ENCODE results near the gene AATK.
"Not testable (repeated sequence)": the region's sequence is repeated elsewhere in the genome, so short reads cannot be mapped to it uniquely, and the experiment has no call there.

Gene AATK

DNA sequence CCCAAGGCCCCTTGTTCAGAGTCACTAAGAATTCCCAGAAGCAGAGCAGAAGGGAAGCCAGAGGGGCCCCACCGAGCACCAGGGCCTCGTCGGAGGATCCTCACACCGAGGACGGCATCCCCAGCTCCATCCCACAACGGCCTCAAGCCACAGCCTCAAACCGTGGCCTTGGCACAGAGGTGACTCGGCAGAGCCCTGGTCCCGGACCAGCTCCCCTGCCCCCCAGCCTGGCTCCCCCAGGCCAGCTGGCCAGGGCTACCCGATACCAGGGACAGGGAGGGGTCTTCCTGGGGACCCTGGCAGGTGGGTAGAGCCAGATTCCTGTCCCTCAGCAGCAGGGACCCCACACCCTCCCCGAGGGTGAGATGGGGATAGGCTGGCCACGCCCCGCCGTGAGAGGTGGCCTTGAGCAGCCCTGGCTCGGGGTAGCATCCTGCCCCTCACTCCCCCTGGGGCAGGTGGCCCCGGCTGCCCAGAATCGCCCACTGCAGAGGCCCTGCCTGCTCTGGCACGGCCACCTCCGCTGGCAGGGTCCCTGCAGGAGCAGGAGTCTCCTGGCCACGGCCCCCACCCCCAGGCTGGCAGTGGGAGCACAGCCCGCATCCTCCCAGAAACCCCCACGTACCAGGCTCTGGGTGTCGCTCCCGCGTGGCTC, 6.3 kb downstream of the AATK start:
- no peak for DNase-seq

DNA sequence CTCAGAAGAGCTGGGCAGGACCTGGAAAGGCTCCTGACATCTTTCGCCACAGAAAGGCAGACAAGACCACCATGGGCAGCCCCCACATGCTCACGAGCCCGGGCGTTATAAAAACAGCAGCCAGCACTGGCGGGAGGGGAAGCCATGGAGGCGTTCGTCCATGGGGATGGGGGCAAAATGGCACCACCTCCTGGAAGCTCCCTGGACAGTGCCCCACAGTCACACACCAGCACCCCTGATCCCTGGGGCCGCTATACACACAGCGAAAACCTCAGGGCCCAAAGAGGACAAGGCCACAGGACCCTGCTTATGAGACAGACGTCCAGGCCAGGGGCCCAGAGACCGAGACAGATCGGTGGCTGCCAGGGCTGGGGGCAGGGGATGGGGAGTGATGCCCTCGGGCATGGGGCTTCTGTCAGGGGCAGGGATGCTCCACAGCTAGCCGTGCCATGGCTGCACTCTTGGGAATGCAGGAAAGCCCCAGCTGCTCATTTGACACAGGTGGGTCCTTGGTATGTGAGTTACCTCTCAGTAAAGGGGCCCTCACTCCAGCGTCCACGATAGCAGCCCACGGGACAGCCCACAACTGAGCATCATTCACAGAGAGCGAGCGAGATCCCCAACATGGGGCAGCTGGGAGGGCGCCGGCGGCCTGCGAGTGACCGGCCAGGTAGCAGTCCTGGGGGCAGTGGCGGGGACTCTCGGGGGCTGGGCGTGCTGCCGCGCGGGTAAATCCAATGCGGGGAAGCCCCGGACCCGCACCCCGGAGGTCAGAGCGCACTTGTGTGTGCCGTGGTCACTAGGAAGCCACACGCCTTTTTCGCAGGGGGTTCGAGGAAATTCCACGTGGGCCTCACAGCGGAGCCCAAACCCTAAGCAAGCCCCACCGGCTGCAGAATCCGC, 7.1 kb downstream of the AATK start:
- DNase-seq = no peak

DNA sequence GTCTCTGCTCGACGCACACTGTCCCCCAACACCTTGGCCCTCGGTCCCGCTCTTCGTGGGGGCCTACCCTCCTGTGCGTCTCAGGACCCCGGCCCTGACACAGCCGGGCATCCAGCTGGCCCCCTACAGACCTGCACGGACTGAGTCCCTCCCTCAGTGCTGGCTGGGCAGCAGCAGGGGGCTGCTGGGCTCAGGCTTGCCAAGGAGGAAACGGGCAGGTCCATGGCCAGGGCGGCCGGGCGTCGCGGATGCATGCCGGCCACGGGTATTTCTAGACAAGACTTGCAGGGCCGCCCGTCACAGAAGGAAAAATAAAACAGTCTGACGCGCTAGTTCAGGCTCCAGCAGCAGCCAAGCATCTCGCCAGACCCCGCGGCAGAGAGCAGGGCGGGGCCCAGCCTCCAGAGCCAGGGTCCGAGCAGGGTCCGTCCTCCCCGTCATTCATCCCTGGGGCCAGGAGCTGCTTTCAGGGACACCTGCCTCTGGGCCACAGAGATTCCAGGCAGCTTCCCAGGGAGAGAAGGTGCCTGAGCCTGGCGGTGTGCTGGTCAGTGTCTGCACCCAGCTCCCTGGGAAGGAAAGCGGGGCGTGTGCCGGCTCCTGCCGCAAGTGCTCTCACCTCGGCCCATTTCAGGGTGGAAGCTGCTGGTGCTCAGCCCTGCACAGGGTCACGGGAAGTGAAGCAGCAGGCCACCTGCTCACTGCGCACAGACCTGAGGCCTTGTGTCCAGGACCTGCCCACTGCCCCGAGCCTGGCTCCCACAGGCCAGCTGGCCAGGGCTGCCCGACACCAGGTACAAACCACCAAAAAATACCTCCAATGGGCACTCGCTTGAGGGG, 8.0 kb downstream of the AATK start:
- DNase-seq = no peak

DNA sequence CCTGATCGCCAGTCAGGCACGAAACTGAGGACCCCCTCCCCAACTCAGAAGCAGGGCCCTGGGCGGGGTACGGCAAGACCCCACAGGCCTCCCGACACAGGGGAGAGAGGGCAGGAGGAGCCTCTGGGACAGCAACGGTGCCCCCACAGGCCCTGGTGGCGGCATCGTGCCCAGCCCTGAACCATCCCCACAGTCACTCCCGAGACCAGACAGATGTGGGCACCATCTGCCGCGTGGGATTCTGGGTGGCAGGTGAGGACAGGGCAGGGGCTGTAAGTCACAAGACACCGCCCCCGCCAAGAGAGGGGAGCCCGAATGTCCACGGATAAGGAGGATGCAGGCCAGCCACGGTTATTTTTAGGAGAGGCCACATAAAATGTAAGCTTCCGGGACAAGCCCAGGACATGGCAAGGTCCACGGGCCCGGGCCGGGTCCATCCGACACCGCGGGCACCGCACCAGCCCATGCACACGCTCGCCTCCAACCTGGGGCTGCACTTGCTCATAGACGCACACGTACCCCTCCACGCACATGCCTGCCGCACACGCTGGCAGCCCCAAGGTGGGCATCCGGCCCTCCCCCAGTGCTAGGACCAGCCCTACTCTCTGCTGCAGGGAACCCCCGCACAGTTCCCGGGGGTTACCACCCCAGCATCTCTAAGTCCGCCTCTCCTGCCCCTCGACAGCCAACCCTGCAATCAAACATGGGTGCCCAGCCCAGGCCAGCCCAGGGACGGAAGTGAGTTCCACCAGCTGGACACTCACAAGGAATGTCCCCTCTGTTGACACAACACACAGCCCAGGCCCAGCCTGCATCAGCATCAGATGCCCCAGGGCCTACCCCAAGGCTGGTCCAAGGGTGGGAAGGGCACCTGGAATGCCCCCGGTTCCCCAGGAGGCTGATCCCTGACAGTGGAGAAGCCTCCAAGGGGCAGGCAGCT, 8.9 kb downstream of the AATK start:
- DNase-seq = no peak

DNA sequence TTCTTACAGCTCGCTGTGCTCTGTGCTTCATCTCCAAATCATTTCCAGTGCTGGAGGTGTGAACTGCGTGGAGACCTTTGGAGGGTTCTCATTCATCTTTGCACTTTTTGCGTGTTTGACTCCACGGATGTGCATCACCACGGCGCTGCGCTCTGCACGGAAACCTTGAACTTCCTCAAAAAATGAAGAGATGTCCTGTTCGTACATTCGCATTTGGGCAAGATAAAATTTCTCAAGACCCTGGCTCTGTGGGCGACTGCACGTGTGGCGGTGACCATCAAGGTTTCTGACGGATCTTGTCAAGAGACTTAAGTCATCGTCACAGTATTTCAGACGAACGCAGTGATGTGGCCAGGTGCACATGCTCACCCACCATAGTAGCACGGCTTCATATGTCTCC, 11.1 kb downstream of the AATK start:
- no peak for DNase-seq

DNA sequence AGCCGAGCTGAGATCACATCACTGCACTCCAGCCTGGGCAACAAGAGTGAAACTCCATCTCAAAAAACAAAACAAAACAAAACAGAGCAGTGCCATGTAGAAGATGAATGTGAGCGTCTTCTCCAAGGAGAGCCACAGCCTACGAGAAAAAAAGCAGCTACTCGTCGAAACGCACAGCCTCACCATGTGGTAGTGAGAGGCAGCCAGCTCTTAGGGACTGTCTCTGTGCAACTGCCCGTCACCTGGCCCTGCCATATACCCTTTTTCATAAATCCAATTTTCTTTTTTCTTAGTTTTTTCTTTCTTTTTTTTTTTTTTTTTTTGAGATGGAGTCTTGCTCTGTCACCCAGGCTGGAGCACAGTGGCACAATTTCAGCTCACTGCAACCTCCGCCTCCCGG, 12.0 kb downstream of the AATK start:
- DNase-seq = not testable (repeated sequence)

DNA sequence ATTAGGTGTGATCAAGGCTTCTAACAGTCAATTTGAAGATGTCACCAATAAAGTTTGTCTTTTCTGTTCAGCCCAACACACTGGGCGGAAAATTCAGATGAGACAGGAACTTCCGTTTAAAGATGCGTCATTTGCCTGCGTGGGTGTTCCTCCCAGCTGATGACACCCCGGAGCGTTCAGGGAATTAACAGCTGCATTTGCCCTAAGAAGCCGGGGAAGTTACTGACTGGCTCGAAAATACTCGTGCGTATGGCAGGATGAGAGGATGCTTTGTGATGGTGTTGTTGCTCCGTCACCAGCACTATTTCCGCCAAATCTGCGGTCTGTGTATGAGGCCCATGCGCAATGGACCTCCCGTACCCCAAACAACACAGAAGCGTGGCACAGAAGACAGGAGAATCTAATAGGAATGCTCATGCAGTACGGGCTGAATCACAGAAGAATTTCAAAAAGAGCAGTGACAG, 12.6 kb downstream of the AATK start:
- no peak for DNase-seq

DNA sequence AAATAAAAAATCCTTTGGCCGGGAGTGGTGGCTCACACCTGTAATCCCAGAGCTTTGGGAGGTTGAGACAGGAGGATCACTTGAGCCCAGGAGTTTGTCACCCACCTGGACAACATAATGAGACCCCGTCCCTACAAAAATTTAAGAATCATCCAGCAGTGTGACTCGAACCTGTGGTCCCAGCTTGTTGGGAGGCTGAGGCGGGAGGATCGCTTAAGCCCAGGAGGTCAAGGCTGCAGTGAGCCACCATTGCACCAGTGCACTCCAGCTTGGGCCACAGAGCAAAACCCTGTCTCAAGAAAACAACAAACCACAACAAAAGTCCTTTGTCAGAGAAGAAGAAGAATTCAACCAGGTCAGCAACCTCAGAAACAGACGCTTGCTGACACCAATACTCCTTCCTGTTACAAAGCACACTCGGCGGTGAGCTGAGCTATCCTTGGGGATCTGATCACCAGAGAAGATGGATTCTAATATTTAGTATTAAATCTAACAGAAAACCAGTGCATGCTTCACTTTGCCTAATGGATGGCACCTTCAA, 13.7 kb downstream of the AATK start:
- DNase-seq = no peak

DNA sequence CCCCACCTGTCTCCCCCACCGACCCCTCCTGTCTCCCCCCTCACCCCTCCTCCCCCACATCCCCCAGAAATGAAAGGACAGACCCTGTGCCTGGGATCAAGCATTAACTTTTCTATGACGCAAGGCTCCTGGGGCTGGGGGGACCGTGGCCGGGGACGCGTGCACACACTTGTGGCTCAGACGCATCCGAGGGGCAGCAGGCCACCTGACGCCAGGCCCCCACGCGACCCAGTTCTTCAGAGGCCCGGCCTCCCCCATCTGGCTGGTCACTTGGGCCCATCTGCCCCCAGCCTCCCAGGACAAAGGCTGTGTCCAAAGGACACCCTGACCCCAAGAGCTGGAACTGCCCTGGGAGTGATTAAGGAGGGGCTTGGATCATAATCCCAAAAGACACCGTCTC, 14.7 kb downstream of the AATK start:
- DNase-seq = no peak

DNA sequence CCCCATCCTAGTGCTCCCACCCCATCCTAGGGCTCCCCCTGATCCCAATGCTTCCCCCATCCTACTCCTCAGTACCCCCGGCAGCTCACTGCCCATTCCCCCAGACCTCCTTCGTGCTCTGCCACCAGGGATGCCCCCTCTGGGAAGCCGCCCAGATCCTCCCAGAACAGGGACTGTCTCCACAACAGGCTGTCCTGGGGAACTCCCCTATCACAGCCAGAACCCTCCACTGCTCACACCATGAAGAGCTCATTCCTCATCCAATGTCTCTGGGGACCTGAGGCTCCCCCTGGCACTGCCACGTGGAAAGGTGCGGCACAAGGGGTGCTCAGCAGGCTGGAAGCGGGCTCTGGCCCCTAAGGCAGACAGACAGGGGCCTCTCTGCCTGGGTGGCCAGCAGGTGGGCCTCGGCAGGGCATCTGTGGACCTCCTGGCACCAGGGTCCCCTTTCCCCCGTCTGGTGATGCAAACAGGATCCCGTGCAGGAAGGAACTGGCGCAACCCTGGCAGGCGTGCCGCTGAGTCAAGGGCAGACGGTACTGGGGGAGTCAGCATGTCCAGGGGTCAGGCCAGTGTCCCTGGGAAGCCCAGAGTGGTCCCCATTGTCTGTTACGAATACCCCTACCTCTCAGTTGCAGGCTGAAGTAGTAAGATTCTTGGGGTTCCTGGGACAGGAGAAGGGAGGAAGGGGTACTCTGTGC, 15.5 kb downstream of the AATK start:
- DNase-seq = no peak

DNA sequence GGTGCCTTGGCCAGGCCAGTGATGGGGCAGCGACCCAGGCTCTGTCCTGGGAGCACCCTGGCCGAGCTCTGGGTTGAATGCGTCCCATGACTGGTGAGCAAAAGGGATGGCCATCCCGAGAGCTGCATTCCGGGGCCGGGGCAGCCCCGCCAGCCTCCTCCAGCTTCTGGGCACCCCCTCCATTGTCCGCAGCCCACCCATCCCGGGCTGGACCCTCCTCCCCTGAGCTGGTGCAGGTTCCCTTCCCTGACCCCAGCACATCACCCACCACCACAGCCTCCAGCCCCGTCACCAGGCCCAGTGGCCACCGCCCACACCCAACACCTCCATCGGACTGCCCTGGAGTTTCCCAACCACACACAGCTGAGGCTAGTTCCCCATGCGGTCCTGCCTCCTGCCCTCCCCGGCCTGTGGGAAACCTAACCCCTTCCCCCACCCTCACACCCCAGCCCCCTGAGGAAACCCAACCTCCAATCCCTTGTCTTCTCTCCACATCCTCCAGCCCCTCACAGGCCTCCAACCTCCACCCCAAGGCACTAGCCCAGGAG, 17.0 kb downstream of the AATK start:
- no peak for DNase-seq

DNA sequence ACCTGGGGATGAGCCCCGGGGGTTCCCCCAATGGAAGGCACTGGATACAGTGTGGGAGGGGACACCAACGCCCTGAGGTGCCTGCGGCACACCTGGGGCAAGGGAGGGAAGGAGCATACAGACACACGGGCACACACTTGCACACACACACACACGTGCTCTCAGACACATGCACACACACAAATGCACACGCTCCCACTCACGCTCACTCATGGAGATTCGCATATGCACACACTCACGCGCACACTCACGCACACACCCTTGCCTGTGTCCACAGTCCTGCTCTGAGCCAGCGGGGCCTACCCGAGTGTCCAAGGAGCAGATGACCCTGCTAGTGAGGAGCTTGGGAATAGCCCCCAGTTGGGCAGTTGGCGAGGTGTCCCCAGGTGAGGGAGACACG, 17.4 kb downstream of the AATK start:
- no peak for DNase-seq

DNA sequence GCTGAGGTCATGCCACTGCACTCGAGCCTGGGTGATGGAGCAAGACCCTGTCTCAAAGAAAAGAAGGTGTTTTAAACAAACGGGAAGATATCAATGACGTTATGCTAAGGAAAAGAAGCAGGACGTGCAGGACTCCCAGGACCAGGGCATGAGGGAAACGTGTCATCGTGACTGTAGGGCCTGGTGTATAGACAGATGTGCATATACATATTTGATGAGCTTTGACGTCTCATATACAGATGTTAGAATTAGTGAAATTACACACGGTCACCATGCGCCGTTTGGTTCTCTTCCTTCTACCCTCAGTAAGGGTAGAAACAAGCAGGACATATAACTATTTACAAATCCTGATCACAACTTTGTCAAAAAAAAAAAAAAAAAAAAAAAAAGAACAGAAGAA, 18.3 kb downstream of the AATK start:
- DNase-seq = no peak

DNA sequence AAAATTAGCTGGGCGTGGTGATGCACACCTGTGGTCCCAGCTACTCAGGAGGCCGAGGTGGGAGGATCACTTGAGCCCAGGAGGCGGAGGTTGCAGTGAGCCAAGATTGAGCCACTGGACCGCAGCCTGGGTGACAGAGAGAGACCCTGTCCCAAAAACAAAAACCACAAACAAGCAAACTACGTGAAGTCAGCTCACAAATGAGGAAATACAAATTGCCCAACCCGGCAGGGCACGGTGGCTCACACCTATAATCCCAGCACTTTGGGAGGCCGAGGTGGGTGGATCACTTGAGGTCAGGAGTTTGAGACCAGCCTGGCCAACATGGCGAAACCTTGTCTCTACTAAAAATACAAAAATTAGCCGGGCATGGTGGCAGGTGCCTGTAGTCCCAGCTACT, 19.8 kb downstream of the AATK start:
- not testable (repeated sequence) for DNase-seq

DNA sequence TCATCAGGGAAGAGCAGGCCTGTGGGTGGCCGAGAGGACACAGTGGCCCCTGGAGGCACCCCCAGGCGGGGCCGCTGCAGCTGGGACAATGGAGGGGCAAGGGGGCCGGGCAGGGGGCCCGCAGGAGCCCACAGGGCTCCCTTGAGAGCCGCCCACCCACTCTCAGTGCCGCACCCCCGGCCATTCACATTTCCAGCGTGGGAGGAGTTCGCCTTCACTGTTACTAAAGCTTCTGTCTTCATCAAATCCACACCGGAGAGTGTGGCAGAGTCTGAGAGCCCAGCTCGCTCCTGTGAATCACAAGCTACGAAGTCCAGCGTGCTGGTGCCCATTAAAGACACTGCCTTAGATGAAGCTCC, 21.6 kb downstream of the AATK start:
- no peak for DNase-seq

DNA sequence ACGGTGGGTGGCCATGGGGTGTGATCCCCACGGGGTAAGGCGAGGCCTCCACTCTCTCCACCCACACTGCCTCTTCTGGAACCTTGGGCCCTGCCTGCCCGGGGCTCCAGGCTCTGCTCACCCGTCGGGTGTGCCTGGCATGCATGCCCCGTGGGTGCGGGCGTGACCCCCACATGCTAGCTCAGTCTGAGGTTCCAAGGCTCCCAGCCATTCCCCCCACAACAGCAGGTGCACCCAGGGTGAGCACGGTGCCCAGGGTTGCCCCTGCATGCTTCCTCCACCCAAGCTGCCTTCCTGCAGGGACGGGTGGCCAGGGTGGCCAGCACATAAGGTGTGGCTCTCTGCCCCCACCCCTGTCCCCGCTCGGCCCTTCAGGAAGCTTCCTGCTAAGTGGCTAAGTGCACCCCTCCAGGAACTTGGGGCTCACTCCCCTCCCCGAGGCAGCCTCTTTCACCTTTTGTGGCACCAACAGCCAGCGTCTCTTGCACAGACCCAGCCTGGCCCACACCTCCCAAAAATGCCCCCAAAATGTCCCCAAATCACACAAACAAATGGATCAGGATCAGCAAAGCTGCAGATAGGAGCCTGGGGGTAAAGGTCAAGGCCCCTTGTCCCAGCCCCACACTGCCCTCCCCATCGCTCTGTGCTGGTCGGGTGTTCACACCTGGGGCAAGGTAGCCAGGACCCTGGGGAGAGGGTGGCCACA, 22.2 kb downstream of the AATK start:
- DNase-seq = no peak

DNA sequence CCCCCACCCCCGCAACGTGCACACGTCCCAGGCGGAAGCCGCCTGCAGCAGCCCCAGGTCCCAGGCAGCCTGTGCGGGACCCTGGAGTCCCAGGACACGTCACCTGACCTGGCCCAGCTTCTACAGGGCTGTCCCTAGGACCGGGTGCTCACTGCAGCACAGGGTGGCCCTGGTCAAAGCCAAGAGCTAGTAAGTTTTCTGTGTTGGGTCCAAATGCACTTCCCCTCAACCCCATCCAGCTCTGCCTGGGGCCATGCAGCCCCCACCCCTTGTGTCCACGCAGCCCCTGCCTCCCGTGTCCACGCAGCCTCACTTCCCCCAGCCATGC, 22.9 kb downstream of the AATK start:
- no peak for DNase-seq

DNA sequence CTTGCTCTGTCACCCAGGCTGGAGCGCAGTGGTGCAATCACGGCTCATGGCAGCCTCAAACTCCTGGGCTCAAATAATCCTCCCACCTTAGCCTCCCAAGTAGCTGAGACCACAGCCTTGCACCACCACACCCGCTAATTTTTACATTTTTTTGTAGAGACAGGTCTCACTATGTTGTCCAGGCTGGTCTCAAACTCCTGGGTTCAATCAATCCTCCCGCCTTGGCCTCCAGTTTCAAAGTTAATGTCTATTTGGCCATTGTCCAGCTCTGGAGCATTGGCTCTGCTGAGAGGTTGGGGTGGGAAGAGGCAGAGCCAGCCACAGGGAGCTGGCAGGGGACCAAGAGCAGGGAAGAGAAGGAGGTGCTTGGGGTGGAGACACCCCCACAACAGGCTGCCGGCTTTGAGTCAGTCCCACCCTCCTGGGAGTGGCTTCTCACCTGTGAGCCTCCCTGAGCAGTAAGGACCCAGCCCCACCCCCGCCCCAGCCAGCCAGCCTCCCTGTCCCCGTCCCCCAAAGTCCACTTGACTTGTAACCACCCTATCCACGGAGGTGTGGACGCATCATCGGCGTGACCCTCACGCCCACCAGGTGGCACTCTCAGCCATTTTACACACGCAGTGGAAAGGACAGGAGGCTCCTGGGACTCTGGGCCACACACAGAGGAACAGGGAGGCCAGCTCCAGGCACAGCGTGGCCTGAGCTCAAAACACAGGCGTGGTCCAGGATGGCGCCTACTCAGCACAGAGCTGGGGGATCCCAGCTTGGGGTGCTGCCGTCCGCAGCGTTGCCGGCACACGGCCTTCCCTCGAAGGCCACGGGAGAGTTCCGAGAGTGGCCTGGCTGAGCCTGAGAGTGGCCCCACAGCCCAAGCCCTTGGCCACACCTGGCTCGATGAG, 23.5 kb downstream of the AATK start:
- DNase-seq = peak; percentile 41

DNA sequence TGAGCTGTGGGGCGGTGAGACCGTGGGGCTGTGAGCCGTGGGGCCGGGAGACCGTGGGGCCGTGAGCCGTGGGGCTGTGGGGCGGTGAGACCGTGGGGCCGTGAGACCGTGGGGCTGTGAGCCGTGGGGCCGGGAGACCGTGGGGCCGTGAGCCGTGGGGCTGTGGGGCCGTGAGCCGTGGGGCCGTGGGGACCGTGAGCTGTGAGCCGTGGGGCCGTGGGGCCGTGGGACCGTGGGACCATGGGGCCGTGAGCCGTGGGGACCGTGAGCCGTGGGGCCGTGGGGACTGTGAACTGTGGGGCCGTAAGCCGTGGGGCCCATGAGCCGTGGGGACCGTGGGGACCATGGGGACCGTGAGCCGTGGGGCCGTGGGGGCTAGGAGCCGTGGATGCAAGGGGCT, 25.3 kb downstream of the AATK start:
- no peak for DNase-seq

DNA sequence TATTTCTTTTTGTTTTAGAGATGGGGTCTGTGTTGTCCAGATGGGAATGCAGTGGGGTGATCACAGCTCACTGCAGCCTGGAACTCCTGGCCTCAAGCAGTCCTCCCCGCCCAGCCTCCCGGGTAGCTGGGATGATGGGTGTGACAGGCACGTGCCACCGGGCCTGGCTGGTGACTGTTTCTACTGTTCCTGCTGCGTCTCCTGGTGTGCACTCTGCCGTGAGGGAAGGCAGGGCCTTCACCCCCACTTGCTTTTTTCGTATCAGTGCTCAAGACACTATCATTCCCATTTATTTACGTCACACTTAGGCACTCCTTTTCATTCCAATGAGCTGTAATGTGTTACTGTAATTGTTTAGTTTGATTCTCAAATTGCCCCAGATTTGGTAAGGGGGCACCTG, 26.0 kb downstream of the AATK start:
- DNase-seq = no peak
